ENCODE data around the gene MAP3K7. TPM values are rescaled to one million over a fixed set of nuclear protein-coding genes. Genes with fewer than 3 reads are reported as not detected.

MAP3K7 gene
- total RNA-seq, 1 donor from 2014 or later, result 35.9 TPM

DNA sequence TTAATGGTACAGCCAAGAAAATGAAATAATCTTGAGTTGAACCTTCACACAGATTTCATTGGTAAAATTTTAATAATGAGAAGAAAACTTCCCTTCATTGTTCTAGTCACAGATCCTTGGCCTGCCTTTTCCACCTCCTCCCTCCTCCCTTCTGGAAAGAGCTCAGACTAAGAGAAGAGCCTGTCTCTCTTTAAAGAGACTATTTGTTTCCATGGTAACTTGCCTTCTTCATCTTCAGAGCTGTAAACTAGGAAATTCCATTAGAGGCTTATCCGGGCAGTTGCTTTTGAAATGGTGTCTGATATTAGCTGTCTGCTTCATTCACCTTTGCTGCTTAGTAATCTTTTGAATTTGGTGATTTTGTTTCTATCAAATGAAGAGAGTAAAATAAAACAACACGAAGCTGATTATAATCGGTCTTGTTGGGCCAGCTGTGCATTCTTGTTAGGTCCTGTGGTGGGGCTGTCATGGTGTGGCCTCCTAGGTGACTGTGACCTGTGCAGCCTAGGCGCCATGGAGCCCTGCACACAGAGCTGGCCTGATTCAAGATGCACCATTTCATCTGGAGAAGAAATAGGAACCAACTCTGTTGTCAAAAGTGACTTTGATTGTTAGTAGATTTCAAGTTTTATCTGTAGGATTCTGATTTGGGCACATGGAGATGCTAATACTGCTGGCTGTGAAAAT is 96.7 kb downstream of the MAP3K7 start:
- Mint-ChIP-seq H3K4me3 (no peak overlapping the region), H3K36me3 (no peaks in the 10 kb centered on the region), H3K4me1 (peaks cover 14% of the 10 kb centered on the region), H3K27ac (no peak overlapping the region), H3K27me3 (ENCODE audit: low read depth) (peaks cover 26% of the 10 kb centered on the region), H3K9me3 (peaks cover 11% of the 10 kb centered on the region)
- DNase-seq (ENCODE audit: low spot score in 2 of 2, unreplicated experiment in 2 of 2), result no peak
- no peak for TF ChIP-seq CTCF (IDR thresholded peaks at IDR 0.05; ENCODE audit: unreplicated experiment)

DNA sequence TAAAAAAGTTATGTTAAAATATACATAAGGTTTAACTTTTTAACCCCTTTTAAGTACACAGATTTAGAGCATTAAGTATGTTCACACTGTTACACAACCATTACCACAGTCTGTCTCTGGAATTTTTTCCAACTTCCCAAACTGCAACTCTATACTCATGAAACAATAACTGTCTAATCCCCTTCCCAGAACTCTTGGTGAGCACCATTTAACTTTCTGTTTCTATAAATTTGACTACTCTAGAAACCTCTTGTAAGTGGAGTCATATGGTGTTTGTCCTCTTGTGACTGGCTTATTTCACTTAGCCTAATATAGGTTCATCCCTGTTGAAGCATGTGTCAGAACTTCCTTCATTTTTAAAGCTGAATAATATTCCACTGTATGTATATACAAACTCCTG is 98.1 kb downstream of the MAP3K7 start:
- Mint-ChIP-seq H3K4me3 (no peak overlapping the region), H3K36me3 (no peaks in the 10 kb centered on the region), H3K4me1 (peaks cover 16% of the 10 kb centered on the region), H3K27me3 (ENCODE audit: low read depth) (peaks cover 21% of the 10 kb centered on the region), H3K9me3 (peaks cover 11% of the 10 kb centered on the region), H3K27ac (no peak overlapping the region)
- no peak for DNase-seq (ENCODE audit: low spot score in 2 of 2, unreplicated experiment in 2 of 2)
- no peak for TF ChIP-seq CTCF (IDR thresholded peaks at IDR 0.05; ENCODE audit: unreplicated experiment)

DNA sequence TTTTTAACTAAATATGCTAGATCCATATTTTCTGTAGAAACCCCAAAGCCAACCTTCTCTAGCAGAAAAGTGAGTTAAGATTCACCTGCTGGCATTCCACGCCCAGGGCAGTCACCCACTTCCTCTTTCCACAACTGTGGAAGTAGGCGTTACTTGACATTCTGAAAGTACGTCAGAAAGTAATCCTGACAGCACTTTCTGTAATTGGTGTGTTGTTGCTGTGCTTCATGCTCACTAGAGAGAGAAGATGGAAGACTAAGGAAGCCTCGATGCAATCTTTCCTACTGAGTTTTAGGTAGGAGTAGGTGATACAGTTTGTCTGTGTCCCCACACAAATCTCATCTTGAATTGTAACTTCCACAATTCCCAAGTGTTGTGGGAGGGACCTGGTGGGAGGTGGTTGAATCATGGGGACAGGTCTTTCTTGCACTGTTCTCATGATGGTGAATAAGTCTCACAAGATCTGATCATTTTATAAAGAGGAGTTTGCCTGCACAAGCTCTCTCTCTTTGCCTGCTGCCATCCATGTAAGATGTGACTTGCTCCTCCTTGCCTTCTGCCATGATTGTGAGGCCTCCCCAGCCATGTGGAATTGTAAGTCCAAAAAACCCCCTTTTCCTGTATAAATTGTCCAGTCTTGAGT is 101.1 kb downstream of the MAP3K7 start:
- Mint-ChIP-seq H3K4me3 (no peak overlapping the region), H3K4me1 (peaks cover 16% of the 10 kb centered on the region), H3K36me3 (no peaks in the 10 kb centered on the region), H3K9me3 (peaks cover 14% of the 10 kb centered on the region), H3K27me3 (ENCODE audit: low read depth) (no peaks in the 10 kb centered on the region), H3K27ac (no peak overlapping the region)
- TF ChIP-seq CTCF (IDR thresholded peaks at IDR 0.05; ENCODE audit: unreplicated experiment), result no peak
- DNase-seq (ENCODE audit: low spot score in 2 of 2, unreplicated experiment in 2 of 2), result no peak

GRCh38 chr6:90484903-90485302 is 102.0 kb downstream of the MAP3K7 start:
- no peak for DNase-seq (ENCODE audit: low spot score in 2 of 2, unreplicated experiment in 2 of 2)
- TF ChIP-seq CTCF (IDR thresholded peaks at IDR 0.05; ENCODE audit: unreplicated experiment), result no peak
- Mint-ChIP-seq H3K36me3 (no peaks in the 10 kb centered on the region), H3K27me3 (ENCODE audit: low read depth) (no peaks in the 10 kb centered on the region), H3K4me1 (peaks cover 9% of the 10 kb centered on the region), H3K9me3 (peaks cover 14% of the 10 kb centered on the region), H3K27ac (no peak overlapping the region), H3K4me3 (no peak overlapping the region)

DNA sequence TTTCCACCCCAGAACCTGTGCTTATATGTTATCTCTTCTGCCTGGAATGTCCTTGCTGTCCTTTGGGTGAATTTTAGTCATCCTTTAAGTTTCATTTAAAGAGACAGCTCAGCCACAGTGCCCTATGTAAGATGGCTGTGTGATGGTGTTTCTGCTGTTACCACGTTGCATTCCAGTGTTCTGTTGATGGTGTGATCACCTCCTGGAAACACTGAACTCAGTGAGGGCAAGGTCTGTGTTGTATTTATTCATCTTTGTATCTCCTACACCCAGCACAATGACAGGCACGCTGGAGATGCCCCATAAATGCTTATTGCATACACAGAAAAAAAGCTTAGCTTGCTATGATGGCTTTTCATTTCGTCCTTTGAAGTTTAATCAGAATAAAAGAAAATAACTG is 102.5 kb downstream of the MAP3K7 start:
- H3K4me1 Mint-ChIP-seq, result peaks cover 9% of the 10 kb centered on the region
- peaks cover 14% of the 10 kb centered on the region for H3K9me3 Mint-ChIP-seq
- no peak for TF ChIP-seq CTCF (IDR thresholded peaks at IDR 0.05; ENCODE audit: unreplicated experiment)
- no peak overlapping the region for H3K4me3 Mint-ChIP-seq
- H3K27ac Mint-ChIP-seq, result no peak overlapping the region
- no peak for DNase-seq (ENCODE audit: low spot score in 2 of 2, unreplicated experiment in 2 of 2)
- no peaks in the 10 kb centered on the region for H3K27me3 Mint-ChIP-seq (ENCODE audit: low read depth)
- H3K36me3 Mint-ChIP-seq, result no peaks in the 10 kb centered on the region
